CD4-positive, alpha-beta memory T cell (primary cell): Measurements from ENCODE around the gene PTGDS. TPM values are rescaled to one million over a fixed set of nuclear protein-coding genes. Genes with fewer than 3 reads are reported as not detected.

Experiments
- CTCF ChIA-PET: fragments of 350-600 bp; sonication (Branson Sonifier 250); formaldehyde crosslinking; loops from one replicate; lab custom pipeline; 2021; ENCODE audit warnings: inconsistent platforms; ENCODE audit not compliant: partially characterized antibody; lab: Charles Lee
- POLR2A ChIA-PET: fragments of 350-600 bp; sonication (Branson Sonifier 250); formaldehyde crosslinking; loops from one replicate; lab custom pipeline; 2021; ENCODE audit not compliant: partially characterized antibody; lab: Charles Lee
- DNase-seq, 5 donors: peaks; one replicate each; pipeline versions ENCODE4 v3.0.0 to v3.0.0-alpha.2; 2020 to 2022; ENCODE audit warnings: mixed read lengths in 1 of 5
- H3K27ac ChIP-seq: one replicate; pipeline ENCODE4 v1.7.0; 2013; ENCODE audit warnings: low read depth, low read length
- H3K27me3 ChIP-seq: 2 replicates; pipeline ENCODE4 v1.7.0; 2013; ENCODE audit warnings: mild to moderate bottlenecking, low read length, moderate library complexity; ENCODE audit not compliant: insufficient read depth
- H3K36me3 ChIP-seq: 2 replicates; pipeline ENCODE4 v1.7.0; 2013; ENCODE audit warnings: mild to moderate bottlenecking, low read length, moderate library complexity; ENCODE audit not compliant: insufficient read depth
- H3K4me1 ChIP-seq: 2 replicates; pipeline ENCODE4 v1.7.0; 2013; ENCODE audit warnings: mild to moderate bottlenecking, low read length, moderate library complexity; ENCODE audit not compliant: insufficient read depth
- H3K4me3 ChIP-seq, 2 donors: one replicate each; pipeline ENCODE4 v1.7.0; 2013; ENCODE audit warnings: low read length in 2 of 2, mild to moderate bottlenecking in 1 of 2
- H3K9me3 ChIP-seq, 2 donors: one replicate each; pipeline ENCODE4 v1.7.0; 2013; ENCODE audit warnings: low read length in 2 of 2, control low read depth in 1 of 2; ENCODE audit not compliant: control insufficient read depth in 1 of 2
- H3K27ac Mint-ChIP-seq, 7 donors: one replicate each; pipeline ENCODE4 v1.8.0; 2020 to 2021; ENCODE audit warnings: mixed read lengths in 7 of 7, mild to moderate bottlenecking in 6 of 7, inconsistent platforms in 3 of 7, moderate library complexity in 3 of 7
- H3K27me3 Mint-ChIP-seq, 2 donors: one replicate each; pipeline ENCODE4 v1.8.0; 2020 to 2021; ENCODE audit warnings: mixed read lengths in 2 of 2
- H3K36me3 Mint-ChIP-seq, 2 donors: one replicate each; pipeline ENCODE4 v1.8.0; 2020 to 2021; ENCODE audit warnings: mixed read lengths in 2 of 2, inconsistent platforms in 1 of 2, mild to moderate bottlenecking in 1 of 2
- H3K4me1 Mint-ChIP-seq, 4 donors: one replicate each; pipeline ENCODE4 v1.8.0; 2020 to 2021; ENCODE audit warnings: mixed read lengths in 4 of 4, mild to moderate bottlenecking in 1 of 4
- H3K4me3 Mint-ChIP-seq, 8 donors: one replicate each; pipeline ENCODE4 v1.8.0; 2020 to 2021; ENCODE audit warnings: mixed read lengths in 8 of 8, mild to moderate bottlenecking in 7 of 8, moderate library complexity in 6 of 8, inconsistent platforms in 3 of 8
- H3K9me3 Mint-ChIP-seq, 8 donors: one replicate each; pipeline ENCODE4 v1.8.0; 2020 to 2021; ENCODE audit warnings: mixed read lengths in 8 of 8, mild to moderate bottlenecking in 5 of 8, inconsistent platforms in 3 of 8, moderate library complexity in 1 of 8
- intact Hi-C: fragments of 100-400 bp; cut with micrococcal nuclease; formaldehyde crosslinking; loops from one replicate; pipeline ENCODE4 v1.15.1; 2023
- polyA plus RNA-seq, 2 donors: library from polyadenylated mRNA; unstranded; fragments of 300-500 nt; fragmentation: Illumina TruSeq; gene quantifications; one replicate each; pipeline ENCODE4 v1.2.3, GENCODE V29; 2021
- total RNA-seq, 2 experiments: library from RNA; stranded (reverse); gene quantifications; one replicate each; pipeline ENCODE4 v1.2.3, GENCODE V29; 2021

Gene PTGDS
- total and polyA plus RNA-seq, 4 experiments from 2014 or later, result 1.7 to 5.1 (median 4.3) TPM

GRCh38 chr9:136937186-136938001 is 39.9 kb upstream of the PTGDS start:
- no peak for DNase-seq
- Mint-ChIP-seq H3K27ac (peak overlapping the region in 1 of 7 donors; percentile 19), H3K36me3 (peaks cover 19% of the 10 kb centered on the region in 2 donors), H3K4me3 (no peak overlapping the region), H3K9me3 (peaks cover 0 to 2% (median 0%) of the 10 kb centered on the region in 8 donors), H3K27me3 (no peaks in the 10 kb centered on the region), H3K4me1 (peaks cover 4 to 10% (median 6%) of the 10 kb centered on the region in 4 donors)
- H3K27me3 ChIP-seq, result no peaks in the 10 kb centered on the region
- intact Hi-C loops, result no loop called here
- H3K27ac ChIP-seq, result no peak overlapping the region
- ChIA-PET CTCF (interaction anchor here (0.6 to 2.3 kb wide), 3 partner anchors 8 to 98 kb away, joined by 3 to 9 read pairs (median 3); partner anchors contain the start of gene AJM1), POLR2A (interaction anchor here (1.1 to 1.4 kb wide), 3 partner anchors 56 to 77 kb away, joined by 3 to 4 read pairs (median 3); partner anchors contain the start of gene CLIC3)
- H3K4me1 ChIP-seq, result no peaks in the 10 kb centered on the region
- no peak overlapping the region for H3K4me3 ChIP-seq
- H3K36me3 ChIP-seq, result peaks cover 21% of the 10 kb centered on the region
- H3K9me3 ChIP-seq, result no peaks in the 10 kb centered on the region

- H3K27me3 Mint-ChIP-seq, result no peaks in the 10 kb centered on the region
Measured at GRCh38 chr9:136939431-136939995, 37.8 kb upstream of the PTGDS start.

GRCh38 chr9:136939996-136940525 is 37.2 kb upstream of the PTGDS start:
- H3K27me3 ChIP-seq, result no peaks in the 10 kb centered on the region
- no peak overlapping the region for H3K27ac Mint-ChIP-seq
- H3K9me3 Mint-ChIP-seq, result peaks cover 0 to 2% (median 0%) of the 10 kb centered on the region in 8 donors
- peaks cover 4 to 18% (median 11%) of the 10 kb centered on the region in 4 donors for H3K4me1 Mint-ChIP-seq
- ChIA-PET CTCF (interaction anchor here (1.1 kb wide), 1 partner anchor 148 kb away, joined by 4 read pairs; no protein-coding TSS in a partner anchor), POLR2A (interaction anchor here (0.7 to 1.2 kb wide), 2 partner anchors 98 to 136 kb away, joined by 3 to 4 read pairs; partner anchors contain the start of gene AJM1)
- peaks cover 16 to 19% of the 10 kb centered on the region in 2 donors for H3K36me3 Mint-ChIP-seq
- H3K27ac ChIP-seq, result no peak overlapping the region
- peaks cover 16% of the 10 kb centered on the region for H3K4me1 ChIP-seq
- H3K36me3 ChIP-seq, result peaks cover 21% of the 10 kb centered on the region
- no peak overlapping the region for H3K4me3 Mint-ChIP-seq
- H3K27me3 Mint-ChIP-seq, result no peaks in the 10 kb centered on the region
- intact Hi-C loops, result no loop called here
- DNase-seq, result no peak
- no peak overlapping the region for H3K4me3 ChIP-seq
- H3K9me3 ChIP-seq, result no peaks in the 10 kb centered on the region

More at GRCh38 chr9:136939431-136939995, 37.8 kb upstream of the PTGDS start:
- peaks cover 12% of the 10 kb centered on the region for H3K4me1 ChIP-seq
- H3K4me3 ChIP-seq, result no peak overlapping the region
- DNase-seq, result no peak
- peaks cover 21% of the 10 kb centered on the region for H3K36me3 ChIP-seq
- peaks cover 0 to 2% (median 0%) of the 10 kb centered on the region in 8 donors for H3K9me3 Mint-ChIP-seq
- H3K36me3 Mint-ChIP-seq, result peaks cover 16 to 19% of the 10 kb centered on the region in 2 donors
- peaks cover 1 to 13% (median 7%) of the 10 kb centered on the region in 4 donors for H3K4me1 Mint-ChIP-seq
- POLR2A ChIA-PET, result interaction anchor here (0.7 to 1.4 kb wide), 4 partner anchors 10 to 135 kb away, joined by 3 to 5 read pairs (median 4); partner anchors contain the start of gene AJM1
- no peak overlapping the region for H3K4me3 Mint-ChIP-seq
- intact Hi-C loops, result no loop called here
- CTCF ChIA-PET, result interaction anchor here (0.7 to 1.1 kb wide), 3 partner anchors 9 to 147 kb away, joined by 3 to 4 read pairs (median 3); no protein-coding TSS in a partner anchor
- no peaks in the 10 kb centered on the region for H3K27me3 ChIP-seq
- no peak overlapping the region for H3K27ac ChIP-seq
- no peaks in the 10 kb centered on the region for H3K9me3 ChIP-seq
- H3K27ac Mint-ChIP-seq, result peak overlapping the region in 2 of 7 donors; percentile 35 to 37

GRCh38 chr9:136940526-136941230 is 36.6 kb upstream of the PTGDS start:
- intact Hi-C loops, result no loop called here
- H3K9me3 ChIP-seq, result no peaks in the 10 kb centered on the region
- Mint-ChIP-seq H3K4me1 (peaks cover 4 to 18% (median 11%) of the 10 kb centered on the region in 4 donors), H3K27me3 (no peaks in the 10 kb centered on the region), H3K4me3 (no peak overlapping the region), H3K36me3 (peaks cover 16 to 19% of the 10 kb centered on the region in 2 donors), H3K9me3 (peaks cover 0 to 2% (median 0%) of the 10 kb centered on the region in 8 donors), H3K27ac (no peak overlapping the region)
- CTCF ChIA-PET, result no interaction called here
- peaks cover 20% of the 10 kb centered on the region for H3K4me1 ChIP-seq
- DNase-seq, result no peak
- H3K36me3 ChIP-seq, result peaks cover 21% of the 10 kb centered on the region
- no peaks in the 10 kb centered on the region for H3K27me3 ChIP-seq
- POLR2A ChIA-PET, result interaction anchor here (1.2 kb wide), 1 partner anchor 22 kb away, joined by 4 read pairs; no protein-coding TSS in a partner anchor
- H3K4me3 ChIP-seq, result no peak overlapping the region
- no peak overlapping the region for H3K27ac ChIP-seq

- H3K36me3 ChIP-seq, result peaks cover 21% of the 10 kb centered on the region
- H3K4me3 Mint-ChIP-seq, result no peak overlapping the region
- peaks cover 0 to 2% (median 0%) of the 10 kb centered on the region in 8 donors for H3K9me3 Mint-ChIP-seq
- POLR2A ChIA-PET, result interaction anchor here (0.6 to 1.2 kb wide), 3 partner anchors 23 to 99 kb away, joined by 3 to 4 read pairs (median 3); partner anchors contain the start of genes AJM1 and CLIC3
- H3K36me3 Mint-ChIP-seq, result peaks cover 16 to 19% of the 10 kb centered on the region in 2 donors
- H3K27me3 Mint-ChIP-seq, result no peaks in the 10 kb centered on the region
- H3K4me1 ChIP-seq, result peaks cover 20% of the 10 kb centered on the region
- H3K9me3 ChIP-seq, result no peaks in the 10 kb centered on the region
- intact Hi-C loops, result no loop called here
- H3K27ac Mint-ChIP-seq, result no peak overlapping the region
- DNase-seq, result no peak
- H3K4me3 ChIP-seq, result no peak overlapping the region
- CTCF ChIA-PET, result no interaction called here
- peaks cover 4 to 18% (median 11%) of the 10 kb centered on the region in 4 donors for H3K4me1 Mint-ChIP-seq
- H3K27me3 ChIP-seq, result no peaks in the 10 kb centered on the region
- no peak overlapping the region for H3K27ac ChIP-seq
Measured at GRCh38 chr9:136941231-136942111, 35.8 kb upstream of the PTGDS start.
